Mesendoderm (in vitro differentiated cells): ENCODE measurements around the gene PALLD.

ENCODE experiments used
- DNase-seq: peaks from one replicate; pipeline ENCODE4 v3.0.0; 2013
- H2AK5ac ChIP-seq: 2 replicates; pipeline ENCODE4 v1.6.1; 2013; ENCODE audit warnings: low read length, inconsistent platforms
- H2BK120ac ChIP-seq: 2 replicates; pipeline ENCODE4 v1.6.1; 2013; ENCODE audit warnings: low read depth, mild to moderate bottlenecking, low read length, moderate library complexity, mixed read lengths
- H2BK15ac ChIP-seq: replicated peaks from 2 replicates; pipeline ENCODE4 v1.6.1; 2013; ENCODE audit warnings: low read depth, mild to moderate bottlenecking, moderate library complexity
- H2BK5ac ChIP-seq: 2 replicates; pipeline ENCODE4 v1.6.1; 2013; ENCODE audit warnings: low read length, inconsistent platforms
- H3K18ac ChIP-seq: 2 replicates; pipeline ENCODE4 v1.6.1; 2013; ENCODE audit warnings: mild to moderate bottlenecking, low read length, mixed read lengths
- H3K23ac ChIP-seq: one replicate; pipeline ENCODE4 v1.6.1; 2013; ENCODE audit warnings: low read length
- H3K27ac ChIP-seq: 2 replicates; pipeline ENCODE4 v1.5.1; 2013; ENCODE audit warnings: low read depth, mild to moderate bottlenecking, inconsistent platforms, low read length, moderate library complexity
- H3K27me3 ChIP-seq: 2 replicates; pipeline ENCODE4 v1.6.1; 2013; ENCODE audit warnings: low read length, control low read depth, mild to moderate bottlenecking, inconsistent platforms; ENCODE audit not compliant: insufficient read depth, poor library complexity
- H3K36me3 ChIP-seq: 2 replicates; pipeline ENCODE4 v1.6.1; 2013; ENCODE audit warnings: low read length, inconsistent platforms; ENCODE audit not compliant: control insufficient read depth, insufficient read depth
- H3K4ac ChIP-seq: one replicate; pipeline ENCODE4 v1.6.1; 2013; ENCODE audit warnings: low read depth, mild to moderate bottlenecking, low read length, moderate library complexity
- H3K4me1 ChIP-seq: 2 replicates; pipeline ENCODE4 v1.6.1; 2013; ENCODE audit warnings: low read depth, low read length, inconsistent platforms; ENCODE audit not compliant: control insufficient read depth
- H3K4me2 ChIP-seq: 2 replicates; pipeline ENCODE4 v1.6.1; 2013; ENCODE audit warnings: low read length
- H3K4me3 ChIP-seq: 2 replicates; pipeline ENCODE4 v1.5.1; 2013; ENCODE audit warnings: mild to moderate bottlenecking, low read length
- H3K56ac ChIP-seq: one replicate; pipeline ENCODE4 v1.6.1; 2013; ENCODE audit warnings: low read length
- H3K79me1 ChIP-seq: 2 replicates; pipeline ENCODE4 v1.6.1; 2013; ENCODE audit warnings: low read length, inconsistent platforms
- H3K79me2 ChIP-seq: 2 replicates; pipeline ENCODE4 v1.6.1; 2013; ENCODE audit warnings: mild to moderate bottlenecking, low read length; ENCODE audit not compliant: control insufficient read depth, insufficient read depth
- H3K9ac ChIP-seq: 2 replicates; pipeline ENCODE4 v1.6.1; 2013; ENCODE audit warnings: low read length, inconsistent platforms
- H4K5ac ChIP-seq: one replicate; pipeline ENCODE4 v1.6.1; 2013; ENCODE audit warnings: low read length
- H4K8ac ChIP-seq: one replicate; pipeline ENCODE4 v1.6.1; 2013; ENCODE audit warnings: low read depth, mild to moderate bottlenecking, control low read depth, low read length, moderate library complexity
- WGBS: extraction: QIAGEN DNeasy Blood & Tissue Kit; methylation state at CpG from one replicate; pipeline ENCODE4 v1.1.7; 2013; ENCODE audit warnings: low lambda C conversion rate, missing lambda C conversion rate; ENCODE audit not compliant: insufficient coverage; ENCODE audit errors: extremely low coverage; 5-methylcytosine and 5-hydroxymethylcytosine counted together

Gene PALLD

GRCh38 chr4:168794881-168795280 is 298.0 kb downstream of the PALLD start:
- Histone ChIP-seq H2BK120ac (no peak overlapping the region), H2BK5ac (no peak overlapping the region), H3K79me2 (no peaks in the 10 kb centered on the region), H3K4me2 (no peak overlapping the region), H3K27me3 (no peaks in the 10 kb centered on the region), H3K4ac (no peak overlapping the region), H3K18ac (no peak overlapping the region), H3K9ac (no peak overlapping the region), H3K56ac (no peak overlapping the region), H3K79me1 (no peaks in the 10 kb centered on the region), H2BK15ac (no peak overlapping the region), H2AK5ac (no peak overlapping the region), H3K4me1 (peaks cover 2% of the 10 kb centered on the region), H3K4me3 (no peak overlapping the region), H4K5ac (no peak overlapping the region), H3K23ac (no peak overlapping the region), H3K36me3 (no peaks in the 10 kb centered on the region), H4K8ac (no peak overlapping the region), H3K27ac (no peak overlapping the region)
- no CpG with 5 or more reads among the region's 3 CpGs for WGBS
- no peak for DNase-seq

- Histone ChIP-seq H3K4me1 (peaks cover 2% of the 10 kb centered on the region), H3K27me3 (no peaks in the 10 kb centered on the region), H4K8ac (no peak overlapping the region), H3K27ac (no peak overlapping the region), H2BK15ac (no peak overlapping the region), H3K4me3 (no peak overlapping the region), H3K79me2 (no peaks in the 10 kb centered on the region), H3K4ac (no peak overlapping the region), H3K56ac (no peak overlapping the region), H2BK120ac (no peak overlapping the region), H3K9ac (no peak overlapping the region), H4K5ac (no peak overlapping the region), H3K36me3 (no peaks in the 10 kb centered on the region), H2BK5ac (no peak overlapping the region), H3K18ac (no peak overlapping the region), H2AK5ac (no peak overlapping the region), H3K23ac (no peak overlapping the region), H3K79me1 (no peaks in the 10 kb centered on the region), H3K4me2 (no peak overlapping the region)
- WGBS: 100% methylated on average over 1 of the region's 1 CpG
- DNase-seq: no peak
These were observed 298.5 kb downstream of the PALLD start for GRCh38 chr4:168795346-168795745.

DNA sequence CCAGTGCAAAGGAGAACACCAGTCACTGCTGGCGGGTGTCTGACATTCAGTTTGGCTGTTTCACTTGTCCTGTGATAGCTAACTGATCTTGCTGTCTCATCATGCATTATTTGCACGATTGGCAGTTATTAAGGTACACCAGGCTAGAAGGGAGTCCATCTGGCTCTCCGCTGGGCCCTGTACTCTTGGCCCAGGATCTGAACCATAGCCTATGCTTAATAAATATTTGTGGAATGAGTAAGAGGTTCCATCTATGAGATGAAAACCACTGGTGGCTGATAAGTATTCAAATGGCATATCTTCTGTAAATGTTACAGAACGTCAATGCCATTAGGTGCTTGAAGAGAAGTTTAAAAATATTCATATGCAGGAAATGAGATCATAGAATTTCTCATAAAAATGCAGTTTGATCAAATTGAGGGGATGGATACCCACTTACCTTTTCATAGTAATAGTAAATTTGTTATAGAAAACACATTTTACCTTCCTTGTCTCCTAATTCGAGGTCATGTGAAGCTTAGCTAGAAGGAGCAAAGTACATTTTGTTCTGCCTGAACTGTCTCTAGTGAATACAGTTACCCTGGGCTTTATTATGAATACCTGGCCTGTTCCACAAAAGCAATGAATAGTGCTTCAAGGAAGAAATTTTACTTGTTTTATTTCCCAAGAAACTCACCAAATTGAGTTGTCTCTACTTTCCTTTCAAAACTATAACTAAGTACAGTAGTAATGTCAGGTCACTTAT is 299.7 kb downstream of the PALLD start:
- H4K8ac ChIP-seq: no peak overlapping the region
- H3K79me1 ChIP-seq: no peaks in the 10 kb centered on the region
- H2BK120ac ChIP-seq: no peak overlapping the region
- no peaks in the 10 kb centered on the region for H3K36me3 ChIP-seq
- H4K5ac ChIP-seq: no peak overlapping the region
- peaks cover 2% of the 10 kb centered on the region for H3K4me1 ChIP-seq
- H3K79me2 ChIP-seq: no peaks in the 10 kb centered on the region
- no peak overlapping the region for H3K4me2 ChIP-seq
- no peak overlapping the region for H3K56ac ChIP-seq
- H3K4ac ChIP-seq: no peak overlapping the region
- no peak for DNase-seq
- no peak overlapping the region for H3K9ac ChIP-seq
- no peak overlapping the region for H2BK5ac ChIP-seq
- WGBS: no CpG with 5 or more reads among the region's 5 CpGs
- no peak overlapping the region for H3K4me3 ChIP-seq
- H3K27ac ChIP-seq: no peak overlapping the region
- H3K27me3 ChIP-seq: no peaks in the 10 kb centered on the region
- H3K23ac ChIP-seq: no peak overlapping the region
- H3K18ac ChIP-seq: no peak overlapping the region
- H2AK5ac ChIP-seq: no peak overlapping the region
- no peak overlapping the region for H2BK15ac ChIP-seq

- Histone ChIP-seq H3K36me3 (no peaks in the 10 kb centered on the region), H3K56ac (no peak overlapping the region), H3K4me1 (peaks cover 2% of the 10 kb centered on the region), H4K8ac (no peak overlapping the region), H3K79me2 (no peaks in the 10 kb centered on the region), H3K27me3 (no peaks in the 10 kb centered on the region), H3K9ac (no peak overlapping the region), H3K4ac (no peak overlapping the region), H3K23ac (no peak overlapping the region), H2BK120ac (no peak overlapping the region), H4K5ac (no peak overlapping the region), H3K18ac (no peak overlapping the region), H3K4me3 (no peak overlapping the region), H3K4me2 (no peak overlapping the region), H3K27ac (no peak overlapping the region), H2BK15ac (no peak overlapping the region), H2BK5ac (no peak overlapping the region), H2AK5ac (no peak overlapping the region), H3K79me1 (no peaks in the 10 kb centered on the region)
- WGBS: no CpG with 5 or more reads among the region's 4 CpGs
- DNase-seq: no peak
These were observed 300.3 kb downstream of the PALLD start for GRCh38 chr4:168797194-168797593.

DNA sequence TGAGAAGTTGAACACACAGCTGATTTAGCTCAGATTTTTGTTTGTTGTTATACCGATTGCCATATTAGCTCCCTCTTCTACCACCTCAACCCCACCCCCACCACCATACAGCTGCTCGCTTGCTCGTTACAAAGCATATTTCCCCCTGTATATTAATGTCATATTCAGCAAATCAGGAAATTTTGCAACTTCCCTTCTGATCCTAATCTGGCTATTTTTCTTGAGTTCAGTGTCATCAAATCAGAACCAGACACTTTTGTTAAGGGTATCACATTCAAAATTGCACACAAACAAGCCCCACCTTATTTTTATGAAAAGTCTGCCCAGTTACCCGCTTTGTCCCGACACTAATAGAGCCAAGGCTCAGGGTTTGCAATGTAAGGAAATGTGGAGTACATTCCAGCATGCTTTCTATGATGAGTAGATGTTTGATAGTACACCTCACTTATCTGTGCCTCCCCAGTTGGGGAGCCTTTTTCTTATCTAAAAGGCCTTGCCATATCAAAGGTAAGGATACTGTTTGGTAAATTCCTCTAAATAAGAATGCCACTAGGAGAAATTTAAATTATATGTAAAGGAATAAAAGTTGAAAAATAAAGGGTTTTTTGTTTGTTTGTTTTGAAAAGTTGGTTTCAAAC is 301.0 kb downstream of the PALLD start:
- no peak overlapping the region for H3K4me3 ChIP-seq
- H3K79me2 ChIP-seq: no peaks in the 10 kb centered on the region
- no peak overlapping the region for H3K56ac ChIP-seq
- H3K4me1 ChIP-seq: peaks cover 2% of the 10 kb centered on the region
- no CpG with 5 or more reads among the region's 5 CpGs for WGBS
- DNase-seq: peak; percentile 67
- no peak overlapping the region for H2BK15ac ChIP-seq
- no peaks in the 10 kb centered on the region for H3K36me3 ChIP-seq
- no peak overlapping the region for H3K4ac ChIP-seq
- H4K5ac ChIP-seq: no peak overlapping the region
- H3K18ac ChIP-seq: peak overlapping the region; percentile 60
- no peak overlapping the region for H4K8ac ChIP-seq
- no peak overlapping the region for H2BK5ac ChIP-seq
- no peak overlapping the region for H2AK5ac ChIP-seq
- no peaks in the 10 kb centered on the region for H3K79me1 ChIP-seq
- H2BK120ac ChIP-seq: peak overlapping the region; percentile 61
- H3K4me2 ChIP-seq: no peak overlapping the region
- no peak overlapping the region for H3K27ac ChIP-seq
- no peak overlapping the region for H3K9ac ChIP-seq
- H3K23ac ChIP-seq: no peak overlapping the region
- H3K27me3 ChIP-seq: no peaks in the 10 kb centered on the region
